Naive thymus-derived CD4-positive, alpha-beta T cell (primary cell): ENCODE measurements around the gene HECTD4. TPM values are rescaled to one million over a fixed set of nuclear protein-coding genes. Genes with fewer than 3 reads are reported as not detected.
"Not testable (repeated sequence)": the region's sequence is repeated elsewhere in the genome, so short reads cannot be mapped to it uniquely, and the experiment has no call there.

Experiments used
- ATAC-seq: fragments of 150-1000 bp; cut with Tn5 transposase; 2 replicates; pipeline ENCODE4 v1.10.0; 2021; ENCODE audit warnings: mild to moderate bottlenecking, moderate library complexity
- CTCF ChIA-PET: fragments of 350-600 bp; sonication (Branson Sonifier 250); formaldehyde crosslinking; loops from one replicate; lab custom pipeline; 2021; ENCODE audit warnings: antibody characterized with exemption; lab: Charles Lee
- POLR2A ChIA-PET: fragments of 350-600 bp; sonication (Branson Sonifier 250); formaldehyde crosslinking; loops from one replicate; lab custom pipeline; 2021; ENCODE audit warnings: antibody characterized with exemption, inconsistent platforms; lab: Charles Lee
- DNase-seq, 9 donors: peaks; one replicate each; pipeline versions ENCODE4 v3.0.0 to v3.0.0-alpha.2; 2020 to 2022; ENCODE audit warnings: mixed read lengths in 1 of 9
- H3K27ac ChIP-seq: one replicate; pipeline ENCODE4 v1.7.0; 2013; ENCODE audit warnings: mild to moderate bottlenecking, low read depth, low read length, moderate library complexity
- H3K27me3 ChIP-seq, 2 donors: one replicate each; pipeline ENCODE4 v1.7.0; 2013; ENCODE audit warnings: low read length in 2 of 2, mild to moderate bottlenecking in 2 of 2, moderate library complexity in 2 of 2; ENCODE audit not compliant: control insufficient read depth in 2 of 2, insufficient read depth in 2 of 2
- H3K36me3 ChIP-seq, 3 experiments: 1 replicate in 2 of 3; 2 replicates in 1 of 3; pipeline ENCODE4 v1.7.0; 2013; ENCODE audit warnings: low read length in 3 of 3, mild to moderate bottlenecking in 3 of 3, moderate library complexity in 1 of 3; ENCODE audit not compliant: insufficient read depth in 3 of 3, control insufficient read depth in 2 of 3
- H3K4me1 ChIP-seq, 2 donors: one replicate each; pipeline ENCODE4 v1.7.0; 2013; ENCODE audit warnings: low read length in 2 of 2, mild to moderate bottlenecking in 2 of 2, moderate library complexity in 1 of 2; ENCODE audit not compliant: control insufficient read depth in 2 of 2, insufficient read depth in 2 of 2
- H3K4me3 ChIP-seq: 2 replicates; pipeline ENCODE4 v1.7.0; 2013; ENCODE audit warnings: mild to moderate bottlenecking, low read length
- H3K9me3 ChIP-seq, 3 experiments: 1 replicate in 2 of 3; 2 replicates in 1 of 3; pipeline ENCODE4 v1.7.0; 2013; ENCODE audit warnings: low read length in 3 of 3; ENCODE audit not compliant: control insufficient read depth in 2 of 3
- H3K27ac Mint-ChIP-seq, 9 donors: one replicate each; pipeline ENCODE4 v1.8.0; 2020 to 2022; ENCODE audit warnings: mixed read lengths in 9 of 9, mild to moderate bottlenecking in 8 of 9, moderate library complexity in 5 of 9, inconsistent platforms in 2 of 9
- H3K27me3 Mint-ChIP-seq, 5 donors: one replicate each; pipeline ENCODE4 v1.8.0; 2021 to 2022; ENCODE audit warnings: mixed read lengths in 5 of 5, mild to moderate bottlenecking in 1 of 5
- H3K36me3 Mint-ChIP-seq, 5 donors: one replicate each; pipeline ENCODE4 v1.8.0; 2020 to 2022; ENCODE audit warnings: mixed read lengths in 5 of 5, mild to moderate bottlenecking in 3 of 5, inconsistent platforms in 1 of 5
- H3K4me1 Mint-ChIP-seq, 7 donors: one replicate each; pipeline ENCODE4 v1.8.0; 2020 to 2022; ENCODE audit warnings: mixed read lengths in 7 of 7, mild to moderate bottlenecking in 3 of 7, inconsistent platforms in 1 of 7
- H3K4me3 Mint-ChIP-seq, 10 donors: one replicate each; pipeline ENCODE4 v1.8.0; 2020 to 2022; ENCODE audit warnings: mild to moderate bottlenecking in 10 of 10, mixed read lengths in 10 of 10, moderate library complexity in 6 of 10, inconsistent platforms in 2 of 10
- H3K9me3 Mint-ChIP-seq, 11 donors: one replicate each; pipeline ENCODE4 v1.8.0; 2020 to 2022; ENCODE audit warnings: mixed read lengths in 11 of 11, mild to moderate bottlenecking in 4 of 11, inconsistent platforms in 1 of 11, moderate library complexity in 1 of 11
- intact Hi-C, 2 donors: fragments of 100-400 bp; cut with micrococcal nuclease; formaldehyde crosslinking; loops; one replicate each; pipeline ENCODE4 v1.15.1; 2023
- polyA plus RNA-seq, 2 donors: library from polyadenylated mRNA; unstranded; fragments of 300-500 nt; fragmentation: Illumina TruSeq; gene quantifications; one replicate each; pipeline ENCODE4 v1.2.3, GENCODE V29; 2021
- total RNA-seq, 6 experiments: library from RNA in 5 of 6; stranded (reverse) in 5 of 6; gene quantifications; 1 replicate in 5 of 6; 2 replicates in 1 of 6; pipeline ENCODE4 v1.2.3 and lab custom pipeline; 2021 to 2026

The HECTD4 gene
- total and polyA plus RNA-seq, 7 experiments from 2014 or later: 3.1 to 57.7 (median 47.9) TPM

- no peaks in the 10 kb centered on the region for H3K9me3 ChIP-seq
- no peaks in the 10 kb centered on the region for H3K27me3 ChIP-seq
- no peaks in the 10 kb centered on the region for H3K36me3 ChIP-seq
- ChIA-PET CTCF (interaction anchor here (0.7 kb wide), 1 partner anchor 8 kb away, joined by 4 read pairs; no protein-coding TSS in a partner anchor), POLR2A (no interaction called here)
- Mint-ChIP-seq H3K4me1 (peaks cover 6 to 56% (median 43%) of the 10 kb centered on the region in 7 donors), H3K36me3 (peaks cover 0 to 4% (median 0%) of the 10 kb centered on the region in 5 donors), H3K9me3 (no peaks in the 10 kb centered on the region), H3K27ac (peak overlapping the region in 1 of 9 donors; percentile 17), H3K4me3 (no peak overlapping the region), H3K27me3 (no peaks in the 10 kb centered on the region)
- no peak overlapping the region for H3K27ac ChIP-seq
- intact Hi-C loops: no loop called here
- ATAC-seq (no peak), DNase-seq (no peak)
- H3K4me1 ChIP-seq: no peaks in the 10 kb centered on the region
- no peak overlapping the region for H3K4me3 ChIP-seq
Observed at GRCh38 chr12:112344220-112344619, 38.0 kb downstream of the HECTD4 start.

- no peak for ATAC-seq
- Mint-ChIP-seq H3K27ac (no peak overlapping the region), H3K36me3 (peaks cover 0 to 8% (median 1%) of the 10 kb centered on the region in 5 donors), H3K9me3 (no peaks in the 10 kb centered on the region), H3K4me3 (no peak overlapping the region), H3K27me3 (no peaks in the 10 kb centered on the region), H3K4me1 (peaks cover 6 to 61% (median 43%) of the 10 kb centered on the region in 7 donors)
- ChIA-PET CTCF (no interaction called here), POLR2A (no interaction called here)
- no peaks in the 10 kb centered on the region for H3K4me1 ChIP-seq
- no peaks in the 10 kb centered on the region for H3K36me3 ChIP-seq
- H3K9me3 ChIP-seq: no peaks in the 10 kb centered on the region
- no peak overlapping the region for H3K27ac ChIP-seq
- no peaks in the 10 kb centered on the region for H3K27me3 ChIP-seq
- intact Hi-C loops: no loop called here
- DNase-seq: no peak
- H3K4me3 ChIP-seq: no peak overlapping the region
Observed at GRCh38 chr12:112342587-112342986, 39.6 kb downstream of the HECTD4 start.

GRCh38 chr12:112341046-112341825 lies 41.0 kb downstream of the HECTD4 start:
- Histone ChIP-seq H3K4me3 (no peak overlapping the region), H3K9me3 (no peaks in the 10 kb centered on the region), H3K27ac (no peak overlapping the region), H3K36me3 (no peaks in the 10 kb centered on the region), H3K4me1 (no peaks in the 10 kb centered on the region), H3K27me3 (no peaks in the 10 kb centered on the region)
- peak overlapping the region in 1 of 9 donors; percentile 15 for H3K27ac Mint-ChIP-seq
- H3K27me3 Mint-ChIP-seq: no peaks in the 10 kb centered on the region
- DNase-seq (no peak), ATAC-seq (no peak)
- no peak overlapping the region for H3K4me3 Mint-ChIP-seq
- intact Hi-C loops: no loop called here
- H3K9me3 Mint-ChIP-seq: no peaks in the 10 kb centered on the region
- H3K4me1 Mint-ChIP-seq: peaks cover 6 to 60% (median 41%) of the 10 kb centered on the region in 7 donors
- peaks cover 0 to 8% (median 1%) of the 10 kb centered on the region in 5 donors for H3K36me3 Mint-ChIP-seq
- CTCF ChIA-PET: no interaction called here
- POLR2A ChIA-PET: interaction anchor here (0.6 kb wide), 1 partner anchor 25 kb away, joined by 3 read pairs; no protein-coding TSS in a partner anchor

- ChIA-PET POLR2A (no interaction called here), CTCF (no interaction called here)
- Histone ChIP-seq H3K4me1 (no peaks in the 10 kb centered on the region), H3K27me3 (no peaks in the 10 kb centered on the region), H3K27ac (no peak overlapping the region), H3K4me3 (no peak overlapping the region), H3K36me3 (no peaks in the 10 kb centered on the region), H3K9me3 (no peaks in the 10 kb centered on the region)
- H3K9me3 Mint-ChIP-seq: no peaks in the 10 kb centered on the region
- H3K4me1 Mint-ChIP-seq: peaks cover 5 to 56% (median 35%) of the 10 kb centered on the region in 7 donors
- H3K27ac Mint-ChIP-seq: no peak overlapping the region
- DNase-seq: no peak
- intact Hi-C loops: no loop called here
- peaks cover 0 to 13% (median 4%) of the 10 kb centered on the region in 5 donors for H3K36me3 Mint-ChIP-seq
- ATAC-seq: no peak
- no peak overlapping the region for H3K4me3 Mint-ChIP-seq
- no peaks in the 10 kb centered on the region for H3K27me3 Mint-ChIP-seq
Observed at GRCh38 chr12:112340230-112340629, 42.0 kb downstream of the HECTD4 start.

GRCh38 chr12:112334999-112335398 lies 47.2 kb downstream of the HECTD4 start:
- ATAC-seq, H3K27me3 ChIP-seq, H3K4me3 ChIP-seq, H3K27ac ChIP-seq, H3K4me1 ChIP-seq, H3K4me3 Mint-ChIP-seq, CTCF ChIA-PET, DNase-seq, H3K36me3 ChIP-seq, H3K27ac Mint-ChIP-seq, H3K9me3 Mint-ChIP-seq, intact Hi-C loops, H3K9me3 ChIP-seq, POLR2A ChIA-PET, H3K27me3 Mint-ChIP-seq: not testable (repeated sequence)
- peaks cover 0 to 28% (median 5%) of the 10 kb centered on the region in 7 donors for H3K4me1 Mint-ChIP-seq
- peaks cover 0 to 17% (median 11%) of the 10 kb centered on the region in 5 donors for H3K36me3 Mint-ChIP-seq

- intact Hi-C loops: no loop called here
- no peak for DNase-seq
- no peaks in the 10 kb centered on the region for H3K9me3 Mint-ChIP-seq
- Histone ChIP-seq H3K4me1 (no peaks in the 10 kb centered on the region), H3K36me3 (no peaks in the 10 kb centered on the region), H3K9me3 (no peaks in the 10 kb centered on the region), H3K27me3 (no peaks in the 10 kb centered on the region), H3K27ac (no peak overlapping the region), H3K4me3 (no peak overlapping the region)
- no peak overlapping the region for H3K27ac Mint-ChIP-seq
- H3K36me3 Mint-ChIP-seq: peaks cover 0 to 16% (median 11%) of the 10 kb centered on the region in 5 donors
- CTCF ChIA-PET: no interaction called here
- POLR2A ChIA-PET: no interaction called here
- no peaks in the 10 kb centered on the region for H3K27me3 Mint-ChIP-seq
- ATAC-seq: no peak
- no peak overlapping the region for H3K4me3 Mint-ChIP-seq
- H3K4me1 Mint-ChIP-seq: peaks cover 0 to 29% (median 10%) of the 10 kb centered on the region in 7 donors
Observed at GRCh38 chr12:112333019-112333418, 49.2 kb downstream of the HECTD4 start.

- Mint-ChIP-seq H3K27me3 (no peaks in the 10 kb centered on the region), H3K36me3 (peaks cover 0 to 13% (median 9%) of the 10 kb centered on the region in 5 donors), H3K27ac (no peak overlapping the region), H3K4me1 (peaks cover 0 to 28% (median 12%) of the 10 kb centered on the region in 7 donors), H3K9me3 (no peaks in the 10 kb centered on the region), H3K4me3 (no peak overlapping the region)
- no peaks in the 10 kb centered on the region for H3K9me3 ChIP-seq
- no peaks in the 10 kb centered on the region for H3K4me1 ChIP-seq
- POLR2A ChIA-PET: no interaction called here
- no peak overlapping the region for H3K4me3 ChIP-seq
- no peak for ATAC-seq
- H3K27me3 ChIP-seq: no peaks in the 10 kb centered on the region
- H3K27ac ChIP-seq: no peak overlapping the region
- CTCF ChIA-PET: no interaction called here
- DNase-seq: no peak
- intact Hi-C loops: no loop called here
- no peaks in the 10 kb centered on the region for H3K36me3 ChIP-seq
Observed at GRCh38 chr12:112331886-112332285, 50.3 kb downstream of the HECTD4 start.
